ENCODE measurements around the gene OCRL. TPM values are rescaled to one million over a fixed set of nuclear protein-coding genes. Genes with fewer than 3 reads are reported as not detected.

The OCRL gene
- polyA plus RNA-seq, 1 of the 3 experiments (the other 2 are of a cell fraction): 18.6 TPM

GRCh38 chrX:129581904-129582303, 41.8 kb downstream of the OCRL start:
- no peaks in the 10 kb centered on the region for H3K9me3 ChIP-seq
- no peak overlapping the region for H3K27ac ChIP-seq (ENCODE audit: low read depth in 2 of 2, low read length in 1 of 2)
- H3K4me2 ChIP-seq: no peak overlapping the region
- H3K27me3 ChIP-seq (ENCODE audit: insufficient read depth): no peaks in the 10 kb centered on the region
- peaks cover 4% of the 10 kb centered on the region for H3F3A ChIP-seq (replicated peaks; ENCODE audit: insufficient read depth)
- no peaks in the 10 kb centered on the region for H3K79me2 ChIP-seq (ENCODE audit: insufficient read depth)
- WGBS (ENCODE audit: low lambda C conversion rate): 86% methylated on average over 1 of the region's 1 CpG
- H4K20me1 ChIP-seq (ENCODE audit: insufficient read depth): no peaks in the 10 kb centered on the region
- ChIA-PET CTCF (no interaction called here), POLR2A (no interaction called here)
- H3K36me3 ChIP-seq (replicated peaks in 1 of 2; ENCODE audit: control insufficient read depth in 1 of 2, insufficient read depth in 2 of 2, low read length in 1 of 2): peaks cover 46 to 61% of the 10 kb centered on the region in 2 experiments
- peaks cover 6 to 16% of the 10 kb centered on the region in 2 experiments; a peak in 3 of 4 replicates for H3K4me1 ChIP-seq (ENCODE audit: control insufficient read depth in 1 of 2, insufficient read depth in 2 of 2, low read depth in 1 of 2, low read length in 1 of 2)
- DNase-seq: no peak
- no peak overlapping the region for H3K4me3 ChIP-seq (ENCODE audit: low read depth in 2 of 2, low read length in 1 of 2)
- H3K9me2 ChIP-seq: no peaks in the 10 kb centered on the region
- H2AFZ ChIP-seq (ENCODE audit: low read depth): no peak overlapping the region
- TF ChIP-seq REST (IDR thresholded peaks at IDR 0.05; ENCODE audit: low read depth, low read length) (no peak), EP300 (IDR thresholded peaks at IDR 0.05; ENCODE audit: borderline replicate concordance in 1 of 2, low read depth in 1 of 2, low read length in 1 of 2) (no peak), FOSL2 (IDR thresholded peaks at IDR 0.05; ENCODE audit: borderline replicate concordance, low read depth) (no peak), CHD2 (IDR thresholded peaks at IDR 0.05; ENCODE audit: low read length, partially characterized antibody) (no peak), FOXJ3 (CRISPR knock-in tag; IDR thresholded peaks at IDR 0.05) (no peak)
- no peak overlapping the region for H3K9ac ChIP-seq

GRCh38 chrX:129585167-129585566, 45.1 kb downstream of the OCRL start:
- ChIA-PET CTCF (no interaction called here), POLR2A (no interaction called here)
- Histone ChIP-seq H3K36me3 (replicated peaks in 1 of 2; ENCODE audit: control insufficient read depth in 1 of 2, insufficient read depth in 2 of 2, low read length in 1 of 2) (peaks cover 40 to 68% of the 10 kb centered on the region in 2 experiments), H3K9me2 (no peaks in the 10 kb centered on the region), H3K4me2 (no peak overlapping the region), H3K79me2 (ENCODE audit: insufficient read depth) (no peaks in the 10 kb centered on the region), H4K20me1 (ENCODE audit: insufficient read depth) (no peaks in the 10 kb centered on the region), H3K27me3 (ENCODE audit: insufficient read depth) (no peaks in the 10 kb centered on the region), H3K9ac (no peak overlapping the region), H3K27ac (ENCODE audit: low read depth in 2 of 2, low read length in 1 of 2) (no peak overlapping the region), H3K4me1 (ENCODE audit: control insufficient read depth in 1 of 2, insufficient read depth in 2 of 2, low read depth in 1 of 2, low read length in 1 of 2) (peaks cover 0 to 5% of the 10 kb centered on the region in 2 experiments; a peak in 1 of 4 replicates), H3K4me3 (ENCODE audit: low read depth in 2 of 2, low read length in 1 of 2) (no peak overlapping the region), H2AFZ (ENCODE audit: low read depth) (no peak overlapping the region), H3F3A (replicated peaks; ENCODE audit: insufficient read depth) (no peaks in the 10 kb centered on the region), H3K9me3 (no peaks in the 10 kb centered on the region)
- TF ChIP-seq POLR2AphosphoS5 (IDR thresholded peaks at IDR 0.05; ENCODE audit: low read depth, low read length) (no peak), USF2 (IDR thresholded peaks at IDR 0.05; ENCODE audit: borderline replicate concordance, low read depth, low read length) (no peak), RFX5 (IDR thresholded peaks at IDR 0.05; ENCODE audit: low read length) (no peak), FOSL2 (IDR thresholded peaks at IDR 0.05; ENCODE audit: borderline replicate concordance, low read depth) (no peak)
- WGBS (ENCODE audit: low lambda C conversion rate): 92% methylated on average over 1 of the region's 1 CpG
- no peak for DNase-seq

Data from SK-N-SH (cell line).